Ureter (tissue), 1 donor: ENCODE data around the gene MPEG1. TPM values are rescaled to one million over a fixed set of nuclear protein-coding genes. Genes with fewer than 3 reads are reported as not detected.

Experiments used
- DNase-seq: peaks from one replicate; pipeline ENCODE4 v3.0.0-alpha.2; 2020; ENCODE audit warnings: low spot score
- total RNA-seq: library from RNA; stranded (reverse); gene quantifications from one replicate; pipeline ENCODE4 v1.2.4, GENCODE V29; 2023
- donor health status: DM: yes; HTN: yes; CAD: no.

MPEG1 gene
- total RNA-seq, 1 donor from 2014 or later: 9.4 TPM

DNA sequence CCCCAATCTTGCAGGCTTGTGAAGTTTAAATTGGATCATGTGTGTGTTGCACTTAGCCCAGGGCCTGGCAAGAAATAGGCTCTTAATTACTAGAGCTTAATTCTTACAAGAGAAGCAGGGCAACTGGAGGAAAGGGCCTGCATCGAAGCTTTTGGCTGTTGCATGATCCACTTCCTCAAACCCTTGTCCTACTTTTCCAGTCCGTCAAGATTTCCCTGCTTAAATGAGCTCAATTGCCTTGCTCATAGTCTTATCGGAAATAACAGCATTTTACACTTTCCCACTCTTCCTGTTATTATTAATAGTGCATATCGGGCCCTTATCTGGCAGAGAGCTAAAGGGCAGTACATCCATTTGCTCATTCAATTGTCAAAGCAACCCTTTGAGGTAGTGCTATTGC is 22.7 kb downstream of the MPEG1 start:
- no peak for DNase-seq

DNA sequence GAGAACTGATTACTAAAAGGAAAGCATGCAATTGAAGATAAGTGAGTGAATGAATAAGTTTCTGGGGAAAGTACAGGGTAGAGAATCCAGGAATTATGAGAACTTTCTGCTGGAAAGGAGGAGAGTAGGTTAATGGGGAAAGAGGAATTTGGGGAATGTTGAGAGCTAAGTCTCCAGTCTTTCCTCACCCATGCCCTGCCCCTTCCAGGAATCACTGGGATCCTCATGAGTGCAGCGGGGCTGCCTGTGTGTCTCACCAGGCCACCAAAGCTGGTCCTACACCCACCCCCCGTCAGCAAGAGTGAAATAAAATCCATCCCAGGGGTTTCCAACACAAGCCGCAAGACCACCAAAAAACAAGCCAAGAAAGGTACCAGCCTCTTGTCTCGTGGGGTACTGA is 23.8 kb downstream of the MPEG1 start:
- DNase-seq: no peak

DNA sequence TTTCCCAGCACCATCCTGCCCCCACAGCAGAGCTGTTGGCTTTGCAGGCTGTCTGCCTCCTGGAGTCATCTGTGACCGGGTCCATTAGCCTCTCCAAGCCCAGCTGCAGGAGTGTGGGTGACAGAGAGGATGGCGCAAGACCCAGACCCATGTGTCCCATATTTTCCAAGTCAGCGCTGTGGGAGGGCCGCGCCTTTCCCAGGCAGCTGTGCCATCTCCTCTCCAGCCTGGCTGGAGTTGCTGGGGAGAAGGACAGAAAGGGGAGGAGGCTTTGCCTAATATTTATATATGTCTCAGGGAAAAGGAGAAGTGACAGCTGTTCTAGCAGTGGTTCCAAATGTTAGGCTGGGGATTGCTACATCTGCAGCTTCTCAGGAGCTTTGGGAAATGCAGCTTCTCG is 25.1 kb downstream of the MPEG1 start:
- DNase-seq: peak; percentile 74

DNA sequence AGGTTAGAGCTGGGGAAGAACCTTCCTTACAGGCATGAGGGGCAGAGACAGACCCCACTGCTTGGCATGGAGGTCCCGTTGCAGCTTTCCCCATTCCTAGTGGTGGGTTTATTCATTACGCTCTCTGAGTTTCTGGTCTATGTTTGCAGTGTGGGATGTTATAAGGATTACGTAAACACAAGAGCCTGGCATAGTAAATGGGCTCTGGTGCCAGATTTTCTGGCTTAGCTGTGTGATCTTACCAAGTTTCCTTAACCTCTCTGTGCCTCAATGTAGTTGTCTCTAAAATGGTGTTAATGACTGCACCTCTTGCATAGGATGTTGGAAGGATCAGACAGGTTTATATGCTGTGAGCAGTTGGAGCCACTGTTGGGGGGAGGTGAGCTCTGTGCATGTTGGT is 25.7 kb downstream of the MPEG1 start:
- no peak for DNase-seq

DNA sequence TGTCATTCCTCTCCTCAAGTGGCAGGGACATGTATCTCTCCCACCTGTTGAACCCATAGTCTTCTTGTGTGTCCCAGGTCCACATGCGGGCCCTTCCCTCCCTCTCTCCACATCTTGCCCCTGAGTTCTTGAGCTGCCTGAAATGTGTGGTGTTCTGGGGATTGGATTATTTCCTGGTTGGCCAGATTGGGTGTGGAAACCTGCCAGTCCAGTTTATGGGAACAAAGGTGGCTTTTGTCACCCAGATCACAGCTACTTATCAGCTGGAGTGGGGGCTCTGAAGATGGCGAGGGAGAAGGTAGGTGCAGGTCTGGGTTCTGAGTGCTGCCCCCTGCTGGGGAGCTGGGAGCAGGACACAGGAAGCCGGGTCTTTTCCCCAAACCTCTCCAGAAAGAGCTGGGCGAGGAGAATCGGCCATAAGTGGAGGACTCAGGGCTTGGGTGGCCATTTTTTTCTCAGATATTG is 26.6 kb downstream of the MPEG1 start:
- peak; percentile 86 for DNase-seq

DNA sequence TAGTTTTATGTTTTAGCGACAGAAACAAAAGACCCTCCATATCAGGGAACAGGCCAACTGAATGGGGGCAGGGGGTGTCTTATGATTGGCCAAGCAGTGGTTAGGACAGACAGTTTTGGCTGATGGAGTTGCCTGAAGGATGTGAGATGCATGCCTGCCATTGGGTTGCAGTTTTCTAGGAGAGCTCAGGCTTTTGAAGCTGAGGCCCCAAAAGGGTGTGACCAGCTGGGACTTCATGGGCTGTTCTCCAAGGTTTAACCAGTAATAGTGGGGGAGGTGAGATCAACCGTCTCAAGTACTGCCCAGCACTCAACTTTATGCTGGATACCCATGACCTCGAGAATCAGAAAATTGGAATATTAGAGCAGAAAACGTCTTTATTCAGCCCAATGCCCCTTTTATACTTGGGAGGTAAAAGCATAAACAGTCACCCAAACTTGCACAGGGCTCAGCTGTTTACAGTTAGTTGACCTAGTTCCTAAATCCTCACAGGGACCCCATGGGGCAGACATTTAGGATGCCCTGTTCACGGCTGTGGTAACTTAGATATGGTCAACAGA is 27.3 kb downstream of the MPEG1 start:
- DNase-seq: no peak

DNA sequence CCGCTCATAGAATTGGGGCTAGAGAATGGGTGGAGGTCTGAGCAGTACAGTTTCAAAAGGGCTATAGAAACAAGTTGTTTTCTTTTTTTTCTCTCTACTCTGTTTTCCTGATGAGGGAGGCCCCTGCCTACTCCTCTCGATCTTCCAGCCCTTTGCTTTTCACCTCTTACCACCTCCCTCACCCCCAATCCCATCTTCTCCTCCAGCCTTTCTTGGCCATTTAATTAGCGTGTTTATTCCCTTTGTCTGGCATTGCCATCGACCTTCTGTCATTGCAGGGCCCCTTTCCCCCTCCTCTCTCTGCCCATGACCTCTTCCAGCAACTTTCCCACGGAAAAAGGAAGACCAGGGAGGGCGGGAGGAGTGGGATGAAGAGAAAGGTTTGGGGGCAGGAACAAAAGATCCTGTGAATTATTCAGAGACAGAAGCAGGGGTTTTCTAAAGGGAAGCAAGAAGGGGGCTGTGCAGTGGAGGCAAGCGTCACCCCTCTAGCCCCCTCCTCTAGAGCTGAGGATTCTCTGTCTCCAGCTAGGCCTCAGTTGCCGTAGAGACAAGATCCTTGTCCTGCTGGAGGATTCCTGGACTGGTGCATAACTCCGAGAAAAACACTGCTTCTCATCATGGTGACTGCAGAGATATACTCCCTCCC is 27.9 kb downstream of the MPEG1 start:
- DNase-seq: no peak

DNA sequence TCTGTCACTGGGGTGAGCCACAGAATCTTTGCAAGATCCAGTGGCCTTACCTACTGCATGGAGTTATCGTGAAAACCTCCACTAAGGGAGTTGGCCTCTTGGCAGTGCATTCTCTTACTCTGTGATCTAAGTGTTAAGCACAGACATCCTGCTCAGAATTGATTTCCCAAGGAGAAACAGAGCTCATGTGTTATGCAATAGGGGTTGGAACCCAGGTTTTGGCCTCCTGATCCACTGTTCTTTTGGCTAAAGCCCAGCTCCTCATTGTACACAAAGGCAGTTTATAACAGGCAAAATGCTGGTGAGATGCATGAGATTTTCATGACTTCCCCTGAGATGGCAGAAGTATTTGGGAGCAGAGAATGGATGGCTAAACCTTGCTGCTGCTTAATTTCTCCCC is 29.0 kb downstream of the MPEG1 start:
- no peak for DNase-seq

DNA sequence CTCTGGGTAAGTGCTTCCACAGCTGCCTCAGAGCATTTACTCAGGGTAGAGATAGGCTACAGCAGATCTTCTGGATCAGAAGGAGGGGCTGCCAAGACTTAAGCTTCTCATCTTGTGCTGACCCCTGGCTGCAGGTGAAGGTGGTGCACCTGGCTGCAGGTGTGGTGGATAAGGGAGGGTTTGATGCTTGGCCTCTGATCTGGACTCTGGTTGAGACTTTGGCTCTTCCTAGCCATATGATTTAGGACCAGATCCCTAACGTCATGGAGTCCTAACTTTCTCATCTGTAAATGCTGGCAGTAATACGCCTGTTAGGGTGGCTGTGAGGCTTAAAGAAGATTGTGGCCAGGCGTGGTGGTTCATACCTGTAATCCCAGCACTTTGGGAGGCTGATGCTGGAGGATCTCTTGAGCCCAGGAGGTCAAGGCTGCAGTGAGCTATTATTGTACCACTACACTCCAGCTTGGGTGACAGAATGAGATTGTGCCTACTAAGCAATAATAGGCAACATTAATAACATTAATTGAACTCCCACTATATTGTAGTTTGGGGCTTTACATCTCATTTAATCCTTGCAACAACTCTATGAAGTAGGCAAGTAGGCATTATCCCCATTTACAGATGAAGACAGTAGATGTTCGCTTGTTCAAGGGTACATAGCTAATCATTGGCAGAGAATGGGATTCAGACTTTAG is 30.1 kb downstream of the MPEG1 start:
- no peak for DNase-seq

DNA sequence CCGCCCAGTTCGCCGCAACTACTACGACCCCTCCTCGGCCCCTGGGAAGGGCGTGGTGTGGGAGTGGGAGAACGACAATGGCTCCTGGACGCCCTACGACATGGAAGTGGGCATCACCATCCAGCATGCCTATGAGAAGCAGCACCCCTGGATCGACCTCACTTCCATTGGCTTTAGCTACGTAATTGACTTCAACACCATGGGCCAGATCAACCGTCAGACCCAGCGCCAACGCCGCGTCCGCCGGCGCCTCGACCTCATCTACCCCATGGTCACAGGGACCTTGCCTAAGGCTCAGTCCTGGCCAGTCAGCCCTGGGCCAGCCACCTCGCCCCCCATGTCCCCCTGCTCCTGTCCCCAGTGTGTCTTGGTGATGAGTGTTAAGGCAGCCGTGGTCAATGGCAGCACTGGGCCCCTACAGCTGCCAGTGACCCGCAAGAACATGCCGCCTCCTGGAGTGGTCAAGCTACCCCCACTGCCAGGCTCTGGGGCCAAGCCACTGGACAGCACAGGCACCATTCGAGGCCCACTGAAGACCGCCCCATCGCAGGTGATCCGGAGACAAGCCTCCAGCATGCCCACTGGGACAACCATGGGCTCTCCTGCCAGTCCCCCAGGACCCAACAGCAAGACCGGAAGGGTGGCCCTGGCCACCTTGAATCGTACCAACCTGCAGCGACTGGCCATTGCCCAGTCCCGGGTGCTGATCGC is 30.8 kb downstream of the MPEG1 start:
- DNase-seq: no peak

DNA sequence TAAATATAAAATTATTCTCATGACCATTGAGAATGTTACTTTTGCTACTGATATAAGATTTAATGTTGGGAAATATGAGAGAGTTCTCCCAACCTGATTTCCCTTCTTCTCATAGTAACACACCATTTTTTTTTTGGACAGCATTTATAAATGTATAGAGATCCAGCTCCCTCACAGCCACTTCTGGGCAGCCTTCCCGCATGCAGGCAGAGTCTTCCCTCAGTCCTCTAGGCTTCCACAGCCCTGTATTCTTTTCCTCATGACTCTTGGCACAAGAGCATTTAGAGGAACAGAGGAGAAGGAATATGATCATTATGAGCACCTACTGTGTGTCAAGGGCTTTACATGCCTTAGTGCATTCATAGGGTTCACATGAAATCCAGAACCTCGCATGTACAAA is 31.8 kb downstream of the MPEG1 start:
- no peak for DNase-seq

DNA sequence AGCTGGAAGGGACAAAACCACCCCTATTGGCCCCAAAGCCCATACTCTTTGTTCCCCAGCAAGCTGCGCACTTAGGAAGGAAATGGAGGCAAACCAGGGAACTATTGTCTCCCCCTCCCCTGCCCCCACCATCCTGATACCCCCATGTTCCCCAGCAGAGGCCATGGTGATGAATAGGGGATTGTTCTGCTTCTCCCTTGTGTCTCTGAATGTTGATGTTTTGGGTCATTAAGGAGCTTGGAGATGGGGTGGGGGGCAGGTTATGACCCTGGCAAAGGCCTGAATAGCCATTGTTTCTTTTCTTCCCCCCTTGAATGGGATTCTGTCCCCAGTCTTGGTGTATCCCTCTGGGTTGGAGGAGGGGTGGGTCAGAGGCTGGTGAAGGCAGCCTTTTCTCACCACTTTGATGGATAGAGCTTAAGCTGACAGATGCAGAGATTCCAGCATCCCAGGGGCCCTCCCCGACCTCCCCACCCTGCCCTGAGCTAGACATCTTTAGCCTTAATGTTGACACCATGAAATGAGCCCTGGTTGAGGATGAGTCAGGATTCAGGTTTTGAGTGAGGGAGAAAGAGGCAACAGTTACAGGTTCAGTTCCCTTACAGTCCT is 32.5 kb downstream of the MPEG1 start:
- no peak for DNase-seq

DNA sequence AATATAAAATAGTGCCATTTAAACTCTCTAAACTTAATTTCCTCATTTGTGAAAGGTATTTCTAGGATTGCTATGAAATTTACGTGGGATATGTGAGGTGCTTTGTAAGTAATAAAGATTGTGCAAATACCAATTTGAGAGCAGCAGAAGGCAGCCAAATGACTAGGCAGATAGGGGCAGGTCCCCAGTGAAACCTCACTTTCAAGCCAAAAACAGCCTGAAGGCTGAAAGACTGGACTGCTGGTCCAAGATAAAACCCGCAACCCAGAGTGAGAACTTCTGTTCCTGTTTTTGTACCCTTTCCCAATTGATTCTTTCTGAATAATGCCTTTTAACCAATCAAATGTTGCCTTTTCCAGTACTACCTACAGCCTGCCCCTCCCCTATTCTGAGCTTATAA is 33.6 kb downstream of the MPEG1 start:
- DNase-seq: no peak

DNA sequence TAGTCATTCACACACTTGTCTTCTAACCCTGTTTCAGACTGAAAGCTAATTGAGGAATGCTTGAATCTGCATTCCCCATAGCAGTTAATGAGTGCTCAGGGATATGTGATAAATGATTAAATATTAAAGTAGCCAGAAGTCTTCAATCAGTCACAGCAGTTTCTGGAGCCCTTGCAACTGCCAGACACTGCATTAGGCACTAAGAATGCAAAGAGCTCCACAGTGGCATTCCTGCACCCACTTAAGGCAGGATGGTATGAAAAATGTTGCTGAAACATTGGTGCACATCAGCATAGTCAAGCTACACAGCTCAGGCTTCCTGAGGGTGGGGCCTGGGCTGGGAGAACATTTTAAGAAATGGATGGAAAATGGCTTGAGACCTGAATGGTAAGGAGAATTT is 34.3 kb downstream of the MPEG1 start:
- no peak for DNase-seq

DNA sequence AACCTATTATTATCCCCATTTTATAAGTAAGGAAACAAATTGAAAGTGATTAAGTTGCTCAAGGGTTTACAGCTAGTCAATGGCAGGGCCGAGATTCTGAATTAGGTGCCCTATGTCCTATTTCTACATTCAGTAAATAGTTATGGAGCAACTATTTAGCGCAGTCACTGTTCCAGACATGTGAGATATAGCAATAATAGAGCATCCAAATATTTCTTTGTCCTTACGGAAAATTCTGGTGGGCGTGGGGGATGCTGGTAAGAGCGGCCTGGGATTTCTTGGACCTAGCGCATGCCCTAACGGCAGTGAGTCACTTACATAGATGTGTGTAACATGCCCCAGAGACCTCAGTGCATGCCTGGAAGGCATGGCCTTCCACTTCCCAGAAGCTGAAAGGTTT is 36.4 kb downstream of the MPEG1 start:
- no peak for DNase-seq

DNA sequence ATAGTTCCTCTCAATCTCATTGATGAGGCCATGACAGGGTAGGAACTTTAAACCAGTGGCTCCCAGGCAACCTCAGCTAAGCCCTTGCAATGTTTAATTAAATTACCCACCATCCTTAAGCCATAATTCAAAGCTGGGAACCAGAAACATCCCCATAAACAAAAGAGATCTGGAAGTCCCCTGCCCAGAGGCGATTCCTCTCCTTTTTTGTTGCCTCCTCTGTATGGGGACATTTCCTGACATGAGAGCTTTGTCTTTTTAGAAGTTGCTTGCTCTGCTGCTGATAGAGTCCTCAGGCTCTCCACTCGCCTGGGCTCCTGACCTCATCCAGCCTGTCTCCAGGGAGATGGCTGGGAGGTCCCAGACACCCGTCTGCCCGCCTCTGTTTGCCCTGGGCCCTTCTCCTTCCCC is 37.6 kb downstream of the MPEG1 start:
- no peak for DNase-seq

DNA sequence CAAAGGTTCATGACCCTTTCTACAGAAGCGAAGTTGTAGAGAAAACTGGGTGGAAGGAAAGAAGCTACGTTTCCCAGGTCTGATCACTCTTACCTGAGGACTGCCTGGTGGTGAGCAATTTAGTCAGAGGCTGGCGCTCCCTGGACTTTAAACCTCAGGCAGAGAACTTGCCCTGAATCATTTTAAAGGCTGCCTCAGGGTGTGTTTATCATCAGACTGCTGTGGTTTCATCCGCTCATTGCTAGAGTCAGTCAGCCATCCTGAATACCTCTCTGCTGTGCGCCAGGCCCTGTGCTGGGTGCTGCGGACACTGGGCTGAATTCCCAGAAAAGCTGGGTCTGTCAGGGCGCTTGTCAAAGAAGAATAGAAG is 38.1 kb downstream of the MPEG1 start:
- no peak for DNase-seq

DNA sequence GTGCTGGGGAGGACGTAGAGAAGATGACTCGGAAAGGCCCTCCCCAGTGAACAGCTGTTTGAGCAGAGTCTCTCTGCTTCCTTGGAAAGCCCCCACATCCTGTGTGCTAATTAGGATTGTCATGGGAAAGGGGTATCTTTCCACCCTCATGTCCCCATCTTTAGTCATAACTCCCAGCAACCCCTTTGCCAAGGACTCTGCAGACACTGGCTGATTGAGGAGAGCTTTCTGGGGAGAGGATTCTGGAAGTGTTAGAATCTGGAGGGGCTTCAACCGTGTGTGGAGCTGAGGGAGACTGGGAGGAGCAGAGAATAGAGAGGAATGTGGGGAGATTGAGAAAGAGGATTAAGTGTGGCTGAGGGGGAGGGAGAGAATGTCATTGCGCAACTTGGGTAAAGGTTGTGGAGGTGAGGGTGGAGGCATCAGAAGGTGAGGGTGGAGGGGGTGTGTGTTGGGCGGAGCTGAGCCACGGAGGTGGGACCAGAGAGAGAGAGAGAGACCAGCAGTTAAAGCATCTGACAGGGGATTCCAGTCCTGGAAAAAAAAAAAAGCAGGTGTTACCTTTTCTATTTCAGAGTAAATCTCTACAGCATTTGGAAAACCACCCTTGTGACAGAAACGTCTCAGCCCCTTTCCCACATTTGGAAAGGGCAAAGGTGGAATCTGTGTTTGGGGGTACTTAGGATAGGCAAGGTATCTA is 38.6 kb downstream of the MPEG1 start:
- DNase-seq: peak; percentile 89

DNA sequence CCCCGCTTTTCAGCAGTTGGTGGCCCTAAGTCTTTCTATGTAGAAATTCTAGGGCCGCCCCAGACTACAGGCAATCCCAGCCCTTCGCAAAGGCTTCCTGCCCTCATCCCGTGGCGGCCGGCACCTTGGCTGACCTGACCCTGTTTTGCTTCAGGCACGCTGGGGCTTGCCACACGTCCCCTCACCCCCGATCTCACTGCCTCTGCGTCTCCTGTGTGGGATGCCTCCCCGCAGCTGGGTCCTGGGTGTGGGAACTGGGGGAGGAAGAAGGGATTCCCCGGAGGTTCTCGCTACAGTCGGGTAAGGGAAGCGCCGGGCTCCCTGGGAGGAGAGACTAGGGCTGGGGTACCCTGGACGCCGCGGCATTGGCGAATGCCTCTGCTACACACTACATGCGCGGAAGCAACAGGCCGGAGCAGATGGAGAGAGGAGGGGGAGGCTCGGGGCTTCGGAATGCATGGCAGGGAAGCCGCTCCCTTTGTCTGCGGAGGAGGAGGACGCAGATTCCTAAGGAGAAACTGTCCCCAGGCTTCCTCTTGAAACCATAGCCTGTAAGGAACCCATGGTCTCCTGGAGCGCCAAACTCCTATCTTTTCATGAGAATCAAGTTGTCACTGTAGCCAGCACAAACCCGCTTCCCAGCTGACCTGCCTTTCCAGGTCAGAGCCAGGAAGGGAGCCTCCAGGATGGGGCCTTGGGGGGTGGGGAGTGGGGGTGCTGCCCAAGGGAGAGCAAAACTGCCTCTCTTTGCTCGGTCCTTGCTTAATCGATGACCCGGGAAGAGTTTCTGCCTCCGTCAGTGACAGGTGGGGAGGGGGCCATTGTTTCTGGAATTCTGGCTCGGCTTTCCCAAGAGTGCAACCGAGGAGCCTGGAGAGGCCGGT is 39.4 kb downstream of the MPEG1 start:
- peak; percentile 66 for DNase-seq

DNA sequence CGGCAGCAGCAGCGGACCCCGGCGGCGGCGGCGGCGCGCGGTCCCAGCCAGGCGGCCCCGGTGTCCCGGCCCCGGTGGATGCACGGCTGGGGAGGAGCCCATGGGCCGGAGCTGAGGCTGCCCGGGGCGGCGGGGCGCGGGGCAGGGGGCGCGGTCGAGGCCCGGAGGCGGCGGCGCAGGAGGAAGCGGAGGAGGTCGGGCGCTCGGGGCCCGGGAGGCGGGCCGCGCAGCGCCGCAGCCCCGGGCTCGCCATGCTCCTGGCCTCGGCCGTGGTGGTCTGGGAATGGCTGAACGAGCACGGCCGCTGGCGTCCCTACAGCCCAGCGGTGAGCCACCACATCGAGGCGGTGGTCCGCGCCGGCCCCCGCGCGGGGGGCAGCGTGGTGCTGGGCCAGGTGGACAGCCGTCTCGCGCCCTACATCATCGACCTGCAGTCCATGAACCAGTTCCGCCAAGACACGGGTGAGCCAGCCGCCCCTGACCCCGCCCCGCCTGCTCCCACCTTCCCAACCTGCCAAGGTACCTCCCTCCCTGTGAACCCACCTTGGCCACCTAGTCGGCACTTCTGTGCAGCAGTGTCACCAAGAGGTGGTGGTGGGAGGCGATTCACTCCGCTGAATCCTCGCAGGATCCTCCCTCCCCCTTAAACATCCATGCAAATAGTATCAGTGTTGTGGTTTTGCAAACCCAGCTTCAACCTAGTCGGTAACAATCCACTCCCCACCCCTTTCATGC is 40.2 kb downstream of the MPEG1 start:
- DNase-seq: peak; percentile 72
